Small intestine (tissue), 16 donors: Measurements from ENCODE around the gene CDIP1. TPM values are rescaled to one million over a fixed set of nuclear protein-coding genes. Genes with fewer than 3 reads are reported as not detected.

Source experiments
- DNase-seq, 2 donors: peaks; one replicate each; pipeline versions ENCODE4 v3.0.0 to v3.0.0-alpha.2; 2013
- FAIRE-seq: peaks from 2 replicates; lab custom pipeline; 2012; peaks lifted over from hg19 to GRCh38; lab: Jason Lieb, UNC
- H3K27ac ChIP-seq, 3 donors: one replicate each; pipeline ENCODE4 v1.5.1; 2013; ENCODE audit warnings: low read length in 2 of 3, mild to moderate bottlenecking in 2 of 3, control low read depth in 1 of 3, inconsistent platforms in 1 of 3, low read depth in 1 of 3, moderate library complexity in 1 of 3
- H3K27me3 ChIP-seq, 3 donors: one replicate each; pipeline ENCODE4 v1.6.1; 2013; ENCODE audit warnings: low read length in 3 of 3, inconsistent platforms in 1 of 3; ENCODE audit not compliant: control insufficient read depth in 3 of 3, insufficient read depth in 3 of 3
- H3K36me3 ChIP-seq, 3 donors: one replicate each; pipeline ENCODE4 v1.6.1; 2013; ENCODE audit warnings: low read length in 3 of 3, inconsistent platforms in 1 of 3, low read depth in 1 of 3, mild to moderate bottlenecking in 1 of 3, moderate library complexity in 1 of 3; ENCODE audit not compliant: control insufficient read depth in 3 of 3, insufficient read depth in 2 of 3
- H3K4me1 ChIP-seq, 3 donors: one replicate each; pipeline ENCODE4 v1.6.1; 2013; ENCODE audit warnings: low read length in 2 of 3, inconsistent platforms in 1 of 3, low read depth in 1 of 3, mild to moderate bottlenecking in 1 of 3, moderate library complexity in 1 of 3; ENCODE audit not compliant: control insufficient read depth in 3 of 3, insufficient read depth in 2 of 3
- H3K4me3 ChIP-seq, 3 donors: one replicate each; pipeline ENCODE4 v1.5.1; 2013; ENCODE audit warnings: low read length in 3 of 3, control low read depth in 1 of 3, inconsistent platforms in 1 of 3, low read depth in 1 of 3, mild to moderate bottlenecking in 1 of 3, moderate library complexity in 1 of 3
- H3K9me3 ChIP-seq, 2 donors: one replicate each; pipeline ENCODE4 v1.6.1; 2013; ENCODE audit warnings: low read depth in 1 of 2, low read length in 1 of 2; ENCODE audit not compliant: control insufficient read depth in 2 of 2, insufficient read depth in 1 of 2
- WGBS, 3 donors: extraction: QIAGEN DNeasy Blood & Tissue Kit; methylation state at CpG; one replicate each; pipeline ENCODE4 v1.1.7; 2013; 5-methylcytosine and 5-hydroxymethylcytosine counted together
- long read RNA-seq, 10 donors: transcript quantifications; one replicate each; lab custom pipeline, GENCODE V29; 2026
- polyA plus RNA-seq, 4 donors: library from polyadenylated mRNA; stranded (reverse) in 3 of 4; unstranded in 1 of 4; fragments of 200-250 nt in 3 of 4; fragments of 120-200 nt in 1 of 4; gene quantifications; one replicate each; pipeline versions ENCODE4 v1.2.1 to v1.2.3, GENCODE V29; 2013
- donor health status: healthy with polysubstance abuse.
- donor health status: control.
- donor health status: control.
- donor health status: Bipolar disorder and iron deficiency.
- donor health status: healthy.

The CDIP1 gene
- 10 to 100 TPM; 26.5 to 49.9 (median 42.3) TPM for polyA plus RNA-seq
- long read RNA-seq, donor 1: 0 reads
- long read RNA-seq, donor 2, partial matches to known transcripts: 10 of 12 reads
- long read RNA-seq, donor 2, other reads (novel, unspliced or antisense): 0 of 12 reads
- long read RNA-seq, donor 3, transcript CDIP1-209 (6 exons, 2,062 nt): major isoform, 6 of 6 reads
- long read RNA-seq, donor 3, partial matches to known transcripts: 0 of 6 reads
- long read RNA-seq, donor 3, other reads (novel, unspliced or antisense): 0 of 6 reads
- long read RNA-seq, donor 4: 0 reads
- long read RNA-seq, donor 5: 0 reads
- long read RNA-seq, donor 6, transcript CDIP1-209 (6 exons, 2,062 nt): major isoform, 9 of 11 reads
- long read RNA-seq, donor 6, partial matches to known transcripts: 0 of 11 reads
- long read RNA-seq, donor 6, other reads (novel, unspliced or antisense): 0 of 11 reads
- long read RNA-seq, donor 7, transcript CDIP1-205 (6 exons, 2,774 nt): major isoform, 10 of 20 reads
- long read RNA-seq, donor 7, transcript CDIP1-209 (6 exons, 2,062 nt): minor isoform, 8 of 20 reads
- long read RNA-seq, donor 7, partial matches to known transcripts: 0 of 20 reads
- long read RNA-seq, donor 7, other reads (novel, unspliced or antisense): 0 of 20 reads
- long read RNA-seq, donor 8, partial matches to known transcripts: 0 of 1 reads
- long read RNA-seq, donor 8, other reads (novel, unspliced or antisense): 0 of 1 reads
- long read RNA-seq, donor 9, partial matches to known transcripts: 0 of 2 reads
- long read RNA-seq, donor 9, other reads (novel, unspliced or antisense): 0 of 2 reads
- long read RNA-seq, donor 10, partial matches to known transcripts: 0 of 5 reads
- long read RNA-seq, donor 10, other reads (novel, unspliced or antisense): 0 of 5 reads

DNA sequence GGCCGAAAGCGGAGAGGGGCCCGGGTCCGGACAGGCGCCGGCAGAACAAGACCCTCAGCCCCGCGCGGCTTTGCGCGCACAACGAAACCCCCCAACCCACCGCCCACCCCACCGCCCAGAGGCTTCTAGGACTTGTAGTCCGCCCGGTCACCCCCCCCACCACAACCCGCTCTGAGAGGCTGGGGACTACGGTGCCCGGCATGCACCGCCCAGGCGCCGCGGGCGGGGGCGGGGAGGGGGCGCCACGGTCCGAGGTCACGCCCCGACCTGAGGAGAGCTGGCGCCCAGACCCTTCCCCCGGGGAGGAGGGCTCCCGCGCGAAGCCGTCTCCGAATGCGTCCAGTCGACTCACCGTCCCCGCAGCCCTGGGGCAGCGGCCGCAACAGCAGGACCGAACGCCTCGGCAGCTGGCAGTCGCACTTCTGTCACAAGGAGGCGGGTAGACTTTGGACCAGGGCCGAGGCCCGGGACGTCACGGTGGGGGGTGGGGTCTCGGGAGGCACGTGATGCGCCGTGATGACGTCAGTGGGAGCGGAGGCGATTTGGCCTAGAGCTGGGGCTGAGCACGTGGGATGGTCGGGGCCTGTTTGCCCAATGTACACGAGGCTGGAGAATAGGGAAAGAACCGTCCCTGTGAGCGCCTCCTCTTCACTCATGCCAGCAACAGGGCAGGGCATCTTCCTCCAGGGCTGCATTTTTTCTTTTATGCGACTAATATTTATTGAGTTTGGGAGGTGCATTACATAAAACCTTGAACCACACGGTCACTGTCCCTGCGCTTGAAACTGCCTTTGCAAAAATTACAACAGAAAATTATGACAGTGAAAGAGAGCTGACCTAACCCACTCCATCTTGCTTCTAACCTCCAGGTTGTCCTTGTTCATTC, at the start of gene CDIP1:
TSS of gene CDIP1 (minus strand) at position 424 of the 886 bp plus-strand sequence. CDS start 24,643 bp downstream, outside the sequence.
- no peak for FAIRE-seq
- H3K36me3 ChIP-seq: peaks cover 0 to 22% (median 0%) of the 10 kb centered on the region in 3 donors
- WGBS, 3 donors: 4 to 8% (median 5%) methylated on average over 39 to 67 of the region's 67 CpGs
- H3K27ac ChIP-seq: peak within 1 kb of the TSS; percentile 82 to 94 (median 86)
- no peaks in the 10 kb centered on the region for H3K27me3 ChIP-seq
- DNase-seq: peak; percentile 96 to 99
- H3K4me1 ChIP-seq: peaks cover 0 to 9% (median 6%) of the 10 kb centered on the region in 3 donors
- peak within 1 kb of the TSS; percentile 51 to 84 (median 68) for H3K4me3 ChIP-seq
- H3K9me3 ChIP-seq: peaks cover 0 to 22% of the 10 kb centered on the region in 2 donors

DNA sequence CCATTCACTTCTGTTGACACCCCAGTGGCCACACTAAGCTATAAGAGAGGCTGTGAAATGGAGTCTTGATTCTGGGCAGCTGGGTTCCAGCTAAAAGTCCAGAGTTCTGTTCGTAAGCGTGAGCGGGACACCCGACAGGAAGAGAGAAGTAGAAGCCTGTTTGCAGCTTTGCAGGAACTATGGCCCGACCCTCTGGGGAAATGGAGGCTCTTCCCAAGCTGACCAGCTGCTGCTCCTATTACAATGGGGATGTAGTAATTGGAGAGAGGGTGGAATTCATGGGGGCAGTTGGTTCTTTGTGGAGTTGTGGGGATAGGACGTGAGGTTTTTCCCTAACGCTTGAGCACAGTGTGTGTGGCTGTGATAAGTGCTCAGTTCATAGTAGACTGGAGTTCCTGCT, 47.7 kb upstream of the CDIP1 start:
- 42 to 53% (median 48%) methylated on average over 7 of the region's 7 CpGs for WGBS, 3 donors
- no peak for DNase-seq
- Histone ChIP-seq H3K4me3 (no peak overlapping the region), H3K36me3 (no peaks in the 10 kb centered on the region), H3K27ac (no peak overlapping the region), H3K4me1 (no peaks in the 10 kb centered on the region), H3K9me3 (peaks cover 0 to 10% of the 10 kb centered on the region in 2 donors), H3K27me3 (peaks cover 0 to 3% (median 0%) of the 10 kb centered on the region in 3 donors)
- FAIRE-seq: no peak

DNA sequence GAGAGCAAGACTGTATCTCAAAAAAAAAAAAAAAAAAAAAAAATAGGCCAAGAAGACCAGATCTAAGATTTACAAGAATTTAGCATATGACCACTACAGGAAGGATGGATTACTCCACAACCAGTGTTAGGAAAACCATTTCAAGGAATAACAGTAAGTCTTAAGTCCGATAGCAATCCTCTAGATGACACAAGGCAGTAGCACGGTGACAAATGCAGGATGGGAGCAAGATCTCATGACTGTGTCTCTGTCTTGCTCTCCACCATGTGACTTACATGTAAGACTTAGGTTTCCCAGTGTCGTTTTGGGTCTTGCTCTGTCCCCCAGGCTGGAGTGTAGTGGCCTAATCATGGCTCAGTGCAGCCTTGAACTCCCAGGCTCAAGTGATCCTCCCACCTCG, 45.3 kb upstream of the CDIP1 start:
- Histone ChIP-seq H3K27me3 (peaks cover 0 to 3% (median 0%) of the 10 kb centered on the region in 3 donors), H3K36me3 (no peaks in the 10 kb centered on the region), H3K4me3 (no peak overlapping the region), H3K9me3 (peaks cover 0 to 10% of the 10 kb centered on the region in 2 donors), H3K27ac (no peak overlapping the region), H3K4me1 (no peaks in the 10 kb centered on the region)
- DNase-seq: no peak
- no peak for FAIRE-seq
- 83 to 88% (median 85%) methylated on average over 4 of the region's 4 CpGs for WGBS, 3 donors

DNA sequence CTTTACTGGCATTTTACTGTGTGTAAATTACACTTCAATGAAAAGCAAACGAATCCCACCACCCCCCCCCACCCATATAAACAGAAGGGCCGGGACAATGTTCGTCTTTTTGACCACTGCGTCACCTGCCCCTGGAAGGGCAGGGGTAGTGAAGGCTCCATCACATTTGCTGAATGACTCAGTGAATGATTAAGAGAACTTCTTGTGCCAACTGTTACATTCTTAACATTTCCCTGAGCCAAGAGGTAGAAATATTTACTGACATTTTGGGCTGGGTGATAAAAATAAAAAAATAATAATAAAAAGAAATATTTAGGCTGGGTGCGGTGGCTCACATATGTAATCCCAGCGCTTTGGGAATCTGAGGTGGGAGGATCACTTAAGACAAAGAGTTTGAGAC, 41.7 kb upstream of the CDIP1 start:
- H3K27ac ChIP-seq: no peak overlapping the region
- no peaks in the 10 kb centered on the region for H3K4me1 ChIP-seq
- H3K36me3 ChIP-seq: no peaks in the 10 kb centered on the region
- H3K4me3 ChIP-seq: no peak overlapping the region
- H3K27me3 ChIP-seq: no peaks in the 10 kb centered on the region
- FAIRE-seq (no peak), DNase-seq (no peak)
- 64 to 72% (median 68%) methylated on average over 6 of the region's 6 CpGs for WGBS, 3 donors
- no peaks in the 10 kb centered on the region for H3K9me3 ChIP-seq

DNA sequence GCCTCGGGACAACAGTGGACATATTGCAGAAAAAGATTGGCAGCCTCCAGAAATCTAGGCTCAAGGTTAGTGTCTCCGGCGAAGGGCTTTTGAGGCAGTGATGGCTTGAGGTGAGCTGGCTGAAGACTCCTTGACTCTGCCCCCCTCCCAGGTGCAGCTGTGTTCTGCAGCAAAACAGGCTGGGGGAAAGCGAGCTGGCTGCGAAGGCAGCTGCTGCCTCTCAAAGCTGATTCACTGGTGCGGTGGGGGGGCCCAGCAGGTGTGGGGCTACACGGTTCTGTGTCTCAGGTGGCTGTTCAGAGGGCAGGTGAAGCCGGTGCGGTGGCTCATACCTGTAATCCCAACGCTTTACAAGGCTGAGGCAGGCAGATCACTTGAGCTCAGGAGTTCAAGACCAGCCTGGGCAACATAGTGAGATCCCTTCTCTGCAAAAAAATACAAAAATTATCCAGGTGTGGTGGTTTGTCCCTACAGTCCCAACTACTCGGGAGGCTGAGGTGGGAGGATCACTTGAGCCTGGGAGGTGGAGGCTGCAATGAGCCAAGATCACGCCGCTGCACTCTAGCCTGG, 40.5 kb upstream of the CDIP1 start:
- 50 to 85% (median 74%) methylated on average over 13 of the region's 13 CpGs for WGBS, 3 donors
- Histone ChIP-seq H3K27me3 (no peaks in the 10 kb centered on the region), H3K36me3 (no peaks in the 10 kb centered on the region), H3K27ac (no peak overlapping the region), H3K9me3 (no peaks in the 10 kb centered on the region), H3K4me1 (no peaks in the 10 kb centered on the region), H3K4me3 (no peak overlapping the region)
- DNase-seq (no peak), FAIRE-seq (no peak)

DNA sequence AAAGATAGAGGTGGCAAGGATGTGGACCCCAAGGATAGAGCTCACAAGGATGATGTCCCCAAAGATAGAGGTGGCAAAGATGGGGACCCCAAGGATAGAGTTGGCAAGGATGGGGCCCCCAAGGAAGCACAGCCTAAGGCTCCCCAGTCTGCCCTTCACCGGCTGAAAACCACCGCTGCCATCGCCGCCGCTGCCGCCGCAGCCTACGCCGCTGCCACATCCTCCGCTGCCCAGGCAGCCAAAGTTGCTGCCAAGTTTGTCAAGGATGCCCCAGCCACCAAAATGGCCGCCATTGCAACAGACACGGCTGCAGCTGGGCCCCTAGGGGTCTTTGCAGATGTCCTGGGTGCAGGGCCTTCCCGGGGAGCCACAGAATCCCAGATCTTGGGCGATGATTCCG, 37.4 kb upstream of the CDIP1 start:
- FAIRE-seq: no peak
- no peak overlapping the region for H3K27ac ChIP-seq
- H3K27me3 ChIP-seq: no peaks in the 10 kb centered on the region
- H3K36me3 ChIP-seq: no peaks in the 10 kb centered on the region
- 96 to 98% (median 97%) methylated on average over 15 of the region's 15 CpGs for WGBS, 3 donors
- H3K4me1 ChIP-seq: no peaks in the 10 kb centered on the region
- H3K4me3 ChIP-seq: no peak overlapping the region
- no peaks in the 10 kb centered on the region for H3K9me3 ChIP-seq
- DNase-seq: no peak

DNA sequence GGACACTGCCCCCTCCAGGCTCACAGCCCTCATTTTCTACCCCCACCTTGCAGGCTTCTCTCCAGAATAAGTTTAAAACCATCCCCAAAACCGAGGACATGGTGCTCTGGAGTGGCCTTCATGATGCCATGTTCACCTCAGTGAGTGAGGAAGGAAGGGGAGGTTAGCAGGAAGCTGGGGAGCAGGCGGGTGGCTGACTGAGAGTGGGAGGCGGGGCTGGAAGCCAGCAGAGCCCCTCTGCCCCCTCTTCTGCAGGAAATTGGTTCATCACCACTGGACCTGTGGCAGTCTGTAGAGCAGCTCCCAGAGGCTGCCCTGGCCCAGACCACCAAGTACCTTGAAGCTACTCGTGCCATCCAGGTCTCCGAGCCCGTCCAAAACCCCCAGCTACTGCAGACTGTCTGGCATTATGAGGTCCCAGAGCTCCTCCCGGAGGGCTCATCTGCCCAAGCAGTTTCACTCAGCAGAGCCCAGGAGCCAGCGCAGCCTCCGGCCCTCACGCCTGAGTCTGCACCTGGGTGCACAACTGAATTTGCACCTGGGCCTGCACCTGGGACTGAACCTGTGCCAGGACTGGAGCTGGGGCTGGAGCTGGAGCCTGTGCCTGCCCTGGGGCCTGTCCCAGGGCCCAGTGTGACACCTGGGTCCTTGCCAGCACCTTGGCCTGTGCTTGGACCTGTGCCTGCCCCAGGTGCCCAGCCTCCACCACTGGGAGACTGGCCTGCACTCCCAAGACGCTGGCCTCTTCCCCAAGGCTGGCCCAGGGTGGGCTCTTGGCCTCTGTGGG, 36.5 kb upstream of the CDIP1 start:
- no peaks in the 10 kb centered on the region for H3K36me3 ChIP-seq
- DNase-seq: no peak
- no peak overlapping the region for H3K4me3 ChIP-seq
- FAIRE-seq: no peak
- no peaks in the 10 kb centered on the region for H3K9me3 ChIP-seq
- WGBS, 3 donors: 62 to 69% (median 69%) methylated on average over 11 of the region's 11 CpGs
- peaks cover 0 to under 1% (median 0%) of the 10 kb centered on the region in 3 donors for H3K4me1 ChIP-seq
- H3K27me3 ChIP-seq: no peaks in the 10 kb centered on the region
- no peak overlapping the region for H3K27ac ChIP-seq
